GM12878 (cell line): ENCODE measurements around the gene LRRC19. TPM values are rescaled to one million over a fixed set of nuclear protein-coding genes. Genes with fewer than 3 reads are reported as not detected.

Source experiments
- CHD4 ChIP-seq: fragments of 200-600 bp; sonication (generic); IDR thresholded peaks from 2 replicates; pipeline ENCODE4 v1.6.1; 2016; ENCODE audit warnings: mild to moderate bottlenecking
- CREM ChIP-seq: IDR thresholded peaks from 2 replicates; pipeline ENCODE4 v1.6.1; 2014; ENCODE audit warnings: antibody characterized with exemption, low read depth
- EED ChIP-seq: sonication (generic); IDR thresholded peaks from 2 replicates; pipeline ENCODE4 v1.6.1; 2016; ENCODE audit warnings: antibody characterized with exemption, low read depth
- HDAC2 ChIP-seq: fragments of 200-600 bp; sonication (generic); IDR thresholded peaks from 2 replicates; pipeline ENCODE4 v1.6.1; 2017
- IKZF2 ChIP-seq, 2 experiments: fragments of 450-650 bp; IDR thresholded peaks; 2 replicates each; pipeline ENCODE4 v1.6.1; 2017; ENCODE audit warnings: mild to moderate bottlenecking in 2 of 2, moderate library complexity in 2 of 2
- KDM1A ChIP-seq: fragments of 200-600 bp; sonication (generic); IDR thresholded peaks from 2 replicates; pipeline ENCODE4 v1.6.1; 2016; ENCODE audit warnings: borderline replicate concordance
- LARP7 ChIP-seq: fragments of 450-650 bp; IDR thresholded peaks from 2 replicates; pipeline ENCODE4 v1.6.1; 2017; ENCODE audit warnings: mild to moderate bottlenecking
- MYC ChIP-seq: IDR thresholded peaks from 2 replicates; pipeline ENCODE4 v1.6.1; 2011; ENCODE audit warnings: mild to moderate bottlenecking, low read length, moderate library complexity, inconsistent platforms; ENCODE audit not compliant: insufficient read depth, insufficient replicate concordance, insufficient read length, severe bottlenecking
- NR2C2 ChIP-seq: IDR thresholded peaks from 2 replicates; pipeline ENCODE4 v1.6.1; 2011; ENCODE audit warnings: borderline replicate concordance, low read depth; ENCODE audit not compliant: control insufficient read depth, insufficient read length
- RBBP5 ChIP-seq: fragments of 200-600 bp; sonication (generic); conservative IDR thresholded peaks from 2 replicates; pipeline ENCODE4 v1.6.1; 2016
- ZSCAN29 ChIP-seq: fragments of 450-650 bp; IDR thresholded peaks from 2 replicates; pipeline ENCODE4 v1.6.1; 2017; ENCODE audit warnings: mild to moderate bottlenecking, moderate library complexity
- polyA plus RNA-seq, 11 experiments: library from polyadenylated mRNA; depleted of rRNA in 4 of 11; unstranded in 6 of 11; stranded (reverse) in 5 of 11; fragments of >200 nt; fragmentation: Nextera tagmentation in 4 of 11; fragmentation: Illumina TruSeq in 1 of 11; extraction: Ambion mirVana in 4 of 11; extraction: Trizol in 1 of 11; gene quantifications; 1 replicate in 1 of 11; 2 replicates in 10 of 11; pipeline versions ENCODE4 v1.2.1 to v1.2.3, GENCODE V29; 2011 to 2016; ENCODE audit warnings: inconsistent platforms in 2 of 11, missing spikeins in 2 of 11, low read depth in 1 of 11
- total RNA-seq, 4 experiments: library from RNA; depleted of rRNA in 3 of 4; stranded (reverse); fragments of >200 nt in 3 of 4; fragmentation: Illumina TruSeq in 1 of 4; extraction: Trizol in 1 of 4; gene quantifications; 2 replicates each; pipeline versions ENCODE4 v1.2.1 to v1.2.3, GENCODE V29; 2013 to 2021
- TF ChIP-seq, protein P1 (sequence below): fragments of 450-650 bp; IDR thresholded peaks from 2 replicates; pipeline ENCODE4 v1.6.1; 2016; ENCODE audit warnings: mild to moderate bottlenecking
- TF ChIP-seq, protein P2 (sequence below): fragments of 450-650 bp; IDR thresholded peaks from 2 replicates; pipeline ENCODE4 v1.6.1; 2014; ENCODE audit warnings: mild to moderate bottlenecking

The LRRC19 gene
- total and polyA plus RNA-seq, 10 of the 15 experiments (the other 5 are each of a cell fraction or from before 2014, with no cell fraction given) = 0.02 to 0.20 (median 0.08) TPM; not detected in 6

DNA sequence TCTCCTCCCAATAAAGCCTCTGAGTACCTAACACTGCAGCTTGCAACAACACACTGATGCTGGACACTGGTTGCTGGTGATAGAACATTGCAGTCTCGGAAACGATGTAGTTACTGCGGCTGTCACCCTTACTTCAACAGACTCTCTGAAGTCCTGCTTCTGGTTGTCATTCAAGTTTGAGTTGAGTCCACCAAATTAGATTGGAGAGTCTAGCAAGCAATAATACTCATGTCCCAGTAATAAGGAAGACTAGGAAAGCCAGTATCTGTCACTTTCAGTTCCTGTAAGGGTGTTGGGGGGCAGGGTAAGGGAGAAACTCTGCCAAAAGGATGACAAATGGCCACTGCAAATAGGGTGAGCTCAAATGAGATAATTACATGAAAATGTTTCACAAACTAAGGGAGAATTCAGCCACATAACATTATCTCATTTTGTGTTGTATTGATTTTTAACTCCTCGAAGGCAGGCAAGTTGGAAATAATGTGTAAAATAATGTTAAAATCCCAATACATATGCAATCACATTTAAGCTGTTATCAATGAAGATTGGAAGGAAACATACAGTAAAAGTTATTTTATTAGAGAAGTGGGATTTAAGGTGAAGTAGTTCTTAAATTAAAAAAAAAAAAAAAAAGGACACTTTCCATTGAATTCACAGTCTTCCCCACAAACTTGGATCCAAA is 50.1 kb downstream of the LRRC19 start (continued):
- TF ChIP-seq, protein P1, sequence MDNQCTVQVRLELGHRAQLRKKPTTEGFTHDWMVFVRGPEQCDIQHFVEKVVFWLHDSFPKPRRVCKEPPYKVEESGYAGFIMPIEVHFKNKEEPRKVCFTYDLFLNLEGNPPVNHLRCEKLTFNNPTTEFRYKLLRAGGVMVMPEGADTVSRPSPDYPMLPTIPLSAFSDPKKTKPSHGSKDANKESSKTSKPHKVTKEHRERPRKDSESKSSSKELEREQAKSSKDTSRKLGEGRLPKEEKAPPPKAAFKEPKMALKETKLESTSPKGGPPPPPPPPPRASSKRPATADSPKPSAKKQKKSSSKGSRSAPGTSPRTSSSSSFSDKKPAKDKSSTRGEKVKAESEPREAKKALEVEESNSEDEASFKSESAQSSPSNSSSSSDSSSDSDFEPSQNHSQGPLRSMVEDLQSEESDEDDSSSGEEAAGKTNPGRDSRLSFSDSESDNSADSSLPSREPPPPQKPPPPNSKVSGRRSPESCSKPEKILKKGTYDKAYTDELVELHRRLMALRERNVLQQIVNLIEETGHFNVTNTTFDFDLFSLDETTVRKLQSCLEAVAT = peak; percentile 26; the same call in 1 of the 2 replicates
- TF ChIP-seq, protein P2, sequence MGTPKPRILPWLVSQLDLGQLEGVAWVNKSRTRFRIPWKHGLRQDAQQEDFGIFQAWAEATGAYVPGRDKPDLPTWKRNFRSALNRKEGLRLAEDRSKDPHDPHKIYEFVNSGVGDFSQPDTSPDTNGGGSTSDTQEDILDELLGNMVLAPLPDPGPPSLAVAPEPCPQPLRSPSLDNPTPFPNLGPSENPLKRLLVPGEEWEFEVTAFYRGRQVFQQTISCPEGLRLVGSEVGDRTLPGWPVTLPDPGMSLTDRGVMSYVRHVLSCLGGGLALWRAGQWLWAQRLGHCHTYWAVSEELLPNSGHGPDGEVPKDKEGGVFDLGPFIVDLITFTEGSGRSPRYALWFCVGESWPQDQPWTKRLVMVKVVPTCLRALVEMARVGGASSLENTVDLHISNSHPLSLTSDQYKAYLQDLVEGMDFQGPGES = no peak
- no peak for TF ChIP-seq KDM1A
- no peak for TF ChIP-seq NR2C2
- TF ChIP-seq CHD4 = no peak
- peak in 1 of 2 experiments; percentile 36; a peak in 2 of 4 replicates for TF ChIP-seq IKZF2 (IDR thresholded peaks at IDR 0.05)
- no peak for TF ChIP-seq HDAC2
- TF ChIP-seq ZSCAN29 = no peak
- TF ChIP-seq EED = no peak
- no peak for TF ChIP-seq CREM
- no peak for TF ChIP-seq MYC
- TF ChIP-seq LARP7 = no peak
- TF ChIP-seq RBBP5 = no peak
